CD4-positive, alpha-beta T cell treated with Interleukin-1 beta for 1 hour (primary cell): ENCODE results near the gene CPED1.
"Not testable (repeated sequence)": the region's sequence is repeated elsewhere in the genome, so short reads cannot be mapped to it uniquely, and the experiment has no call there.

Source experiments
- DNase-seq, 2 donors: peaks; one replicate each; pipeline ENCODE4 v3.0.0-alpha.2; 2020 to 2022

CPED1 gene

GRCh38 chr7:121043314-121044234 lies 55.1 kb downstream of the CPED1 start:
- no peak for DNase-seq

GRCh38 chr7:121045090-121045489 lies 56.6 kb downstream of the CPED1 start:
- no peak for DNase-seq

- DNase-seq = no peak
These were observed 57.5 kb downstream of the CPED1 start for GRCh38 chr7:121046009-121046408.

GRCh38 chr7:121046893-121047468 lies 58.5 kb downstream of the CPED1 start:
- no peak for DNase-seq

GRCh38 chr7:121048195-121048594 lies 59.7 kb downstream of the CPED1 start:
- no peak for DNase-seq

- no peak for DNase-seq
These were observed 60.7 kb downstream of the CPED1 start for GRCh38 chr7:121049028-121049791.

- no peak for DNase-seq
These were observed 61.4 kb downstream of the CPED1 start for GRCh38 chr7:121049897-121050296.

- no peak for DNase-seq
These were observed 64.7 kb downstream of the CPED1 start for GRCh38 chr7:121053219-121053618.

- DNase-seq = no peak
These were observed 66.4 kb downstream of the CPED1 start for GRCh38 chr7:121054925-121055324.

GRCh38 chr7:121057878-121058277 lies 69.4 kb downstream of the CPED1 start:
- DNase-seq = no peak

- DNase-seq = no peak
These were observed 70.5 kb downstream of the CPED1 start for GRCh38 chr7:121058975-121059374.

- DNase-seq = not testable (repeated sequence)
These were observed 71.5 kb downstream of the CPED1 start for GRCh38 chr7:121059979-121060509.

GRCh38 chr7:121061677-121062582 lies 73.4 kb downstream of the CPED1 start:
- DNase-seq = no peak

GRCh38 chr7:121062671-121063279 lies 74.3 kb downstream of the CPED1 start:
- no peak for DNase-seq

GRCh38 chr7:121067717-121068116 lies 79.2 kb downstream of the CPED1 start:
- DNase-seq = not testable (repeated sequence)

- DNase-seq = no peak
These were observed 81.0 kb downstream of the CPED1 start for GRCh38 chr7:121069346-121070100.

- DNase-seq = no peak
These were observed 82.6 kb downstream of the CPED1 start for GRCh38 chr7:121071132-121071531.

- DNase-seq = no peak
These were observed 83.2 kb downstream of the CPED1 start for GRCh38 chr7:121071662-121072061.

GRCh38 chr7:121072826-121073225 lies 84.3 kb downstream of the CPED1 start:
- DNase-seq = no peak

- DNase-seq = no peak
These were observed 85.1 kb downstream of the CPED1 start for GRCh38 chr7:121073463-121074099.
